ENCODE data around the gene EPHA4.

DNA sequence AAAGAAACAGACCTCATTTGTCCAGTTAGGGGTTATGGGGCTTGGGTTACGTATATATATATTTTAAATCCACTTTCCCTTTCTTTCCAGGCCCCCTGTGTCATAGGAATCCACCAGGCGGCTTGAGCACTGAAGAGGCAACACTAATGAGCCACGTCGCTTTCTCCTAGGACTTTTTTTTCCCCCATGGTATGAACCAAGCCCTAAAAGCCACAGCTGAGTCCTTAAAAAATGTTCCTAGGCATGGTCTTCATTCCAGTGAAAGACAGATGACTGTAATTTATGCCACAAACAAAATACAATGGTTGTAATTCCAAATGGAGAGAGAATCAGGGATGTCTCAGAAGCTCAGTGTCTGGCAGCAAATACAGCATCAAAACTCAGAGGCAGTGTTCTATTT, 146.8 kb downstream of the EPHA4 start:
- TF ChIP-seq, protein P1, sequence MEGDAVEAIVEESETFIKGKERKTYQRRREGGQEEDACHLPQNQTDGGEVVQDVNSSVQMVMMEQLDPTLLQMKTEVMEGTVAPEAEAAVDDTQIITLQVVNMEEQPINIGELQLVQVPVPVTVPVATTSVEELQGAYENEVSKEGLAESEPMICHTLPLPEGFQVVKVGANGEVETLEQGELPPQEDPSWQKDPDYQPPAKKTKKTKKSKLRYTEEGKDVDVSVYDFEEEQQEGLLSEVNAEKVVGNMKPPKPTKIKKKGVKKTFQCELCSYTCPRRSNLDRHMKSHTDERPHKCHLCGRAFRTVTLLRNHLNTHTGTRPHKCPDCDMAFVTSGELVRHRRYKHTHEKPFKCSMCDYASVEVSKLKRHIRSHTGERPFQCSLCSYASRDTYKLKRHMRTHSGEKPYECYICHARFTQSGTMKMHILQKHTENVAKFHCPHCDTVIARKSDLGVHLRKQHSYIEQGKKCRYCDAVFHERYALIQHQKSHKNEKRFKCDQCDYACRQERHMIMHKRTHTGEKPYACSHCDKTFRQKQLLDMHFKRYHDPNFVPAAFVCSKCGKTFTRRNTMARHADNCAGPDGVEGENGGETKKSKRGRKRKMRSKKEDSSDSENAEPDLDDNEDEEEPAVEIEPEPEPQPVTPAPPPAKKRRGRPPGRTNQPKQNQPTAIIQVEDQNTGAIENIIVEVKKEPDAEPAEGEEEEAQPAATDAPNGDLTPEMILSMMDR (IDR thresholded peaks at IDR 0.05; ENCODE audit: borderline replicate concordance, extremely low read depth, low read length, poor library complexity, severe bottlenecking): no peak
- no peak for TF ChIP-seq EZH2 (IDR thresholded peaks at IDR 0.05; ENCODE audit: borderline replicate concordance, low read depth, low read length, severe bottlenecking)
